Stimulated activated CD4-positive, alpha-beta T cell treated with anti-CD3 and anti-CD28 coated beads, Interleukin-15, amount 100 ng/mL, for 1 hour (primary cell): Measurements from ENCODE around the gene EIPR1.

ENCODE experiments used
- DNase-seq, 2 donors: peaks; one replicate each; pipeline ENCODE4 v3.0.0-alpha.2; 2020; ENCODE audit warnings: low read depth in 1 of 2, low spot score in 1 of 2

EIPR1 gene

GRCh38 chr2:3309496-3310355 lies 67.9 kb downstream of the EIPR1 start:
- DNase-seq: no peak

GRCh38 chr2:3307901-3308300 lies 69.7 kb downstream of the EIPR1 start:
- no peak for DNase-seq

GRCh38 chr2:3307236-3307635 lies 70.4 kb downstream of the EIPR1 start:
- no peak for DNase-seq

GRCh38 chr2:3305952-3306351 lies 71.7 kb downstream of the EIPR1 start:
- DNase-seq: no peak

GRCh38 chr2:3305431-3305830 lies 72.2 kb downstream of the EIPR1 start:
- DNase-seq: no peak

GRCh38 chr2:3303583-3304406 lies 73.8 kb downstream of the EIPR1 start:
- peak; percentile 48 to 73 for DNase-seq

- no peak for DNase-seq
These were observed 74.7 kb downstream of the EIPR1 start for GRCh38 chr2:3302751-3303582.

- no peak for DNase-seq
These were observed 75.2 kb downstream of the EIPR1 start for GRCh38 chr2:3302421-3302750.

GRCh38 chr2:3301001-3301400 lies 76.6 kb downstream of the EIPR1 start:
- DNase-seq: no peak

GRCh38 chr2:3300224-3300995 lies 77.2 kb downstream of the EIPR1 start:
- no peak for DNase-seq

GRCh38 chr2:3299703-3300102 lies 77.9 kb downstream of the EIPR1 start:
- DNase-seq: no peak

GRCh38 chr2:3299130-3299529 lies 78.5 kb downstream of the EIPR1 start:
- DNase-seq: no peak

- no peak for DNase-seq
These were observed 79.4 kb downstream of the EIPR1 start for GRCh38 chr2:3298191-3298590.

- no peak for DNase-seq
These were observed 80.1 kb downstream of the EIPR1 start for GRCh38 chr2:3297523-3297922.

GRCh38 chr2:3296182-3296972 lies 81.2 kb downstream of the EIPR1 start:
- no peak for DNase-seq

- no peak for DNase-seq
These were observed 83.1 kb downstream of the EIPR1 start for GRCh38 chr2:3294493-3294892.

- DNase-seq: no peak
These were observed 83.5 kb downstream of the EIPR1 start for GRCh38 chr2:3294069-3294468.

GRCh38 chr2:3293221-3293620 lies 84.4 kb downstream of the EIPR1 start:
- no peak for DNase-seq

- DNase-seq: no peak
These were observed 85.2 kb downstream of the EIPR1 start for GRCh38 chr2:3292416-3292815.

- DNase-seq: no peak
These were observed 85.9 kb downstream of the EIPR1 start for GRCh38 chr2:3291750-3292149.
